ENCODE results near the gene ITGA11. TPM values are rescaled to one million over a fixed set of nuclear protein-coding genes. Genes with fewer than 3 reads are reported as not detected.

The ITGA11 gene
- total and polyA plus RNA-seq, 2 donors = 0.21 to 0.47 TPM

GRCh38 chr15:68470049-68470742 lies 38.2 kb upstream of the ITGA11 start:
- H3K36me3 ChIP-seq (ENCODE audit: control insufficient read depth in 2 of 2, insufficient read depth in 2 of 2, low read length in 1 of 2) = no peaks in the 10 kb centered on the region
- H3K27ac ChIP-seq (ENCODE audit: low read depth in 1 of 2, low read length in 1 of 2) = no peak overlapping the region
- H3K9me3 ChIP-seq (ENCODE audit: control insufficient read depth in 2 of 2, insufficient read depth in 1 of 2, low read length in 1 of 2) = no peaks in the 10 kb centered on the region
- H3K4me3 ChIP-seq (ENCODE audit: low read length in 2 of 2) = no peak overlapping the region
- H3K27me3 ChIP-seq (ENCODE audit: control insufficient read depth in 2 of 2, insufficient read depth in 1 of 2, low read length in 1 of 2) = no peaks in the 10 kb centered on the region
- no peak for DNase-seq (ENCODE audit: low read depth in 6 of 9, low spot score in 9 of 9)
- no peaks in the 10 kb centered on the region for H3K4me1 ChIP-seq (ENCODE audit: control insufficient read depth in 2 of 2, insufficient read depth in 2 of 2, low read length in 2 of 2)
- 97% methylated on average over 14 of the region's 14 CpGs for WGBS

GRCh38 chr15:68469162-68470048 lies 37.4 kb upstream of the ITGA11 start:
- Histone ChIP-seq H3K36me3 (ENCODE audit: control insufficient read depth in 2 of 2, insufficient read depth in 2 of 2, low read length in 1 of 2) (no peaks in the 10 kb centered on the region), H3K27me3 (ENCODE audit: control insufficient read depth in 2 of 2, insufficient read depth in 1 of 2, low read length in 1 of 2) (no peaks in the 10 kb centered on the region), H3K4me1 (ENCODE audit: control insufficient read depth in 2 of 2, insufficient read depth in 2 of 2, low read length in 2 of 2) (no peaks in the 10 kb centered on the region), H3K4me3 (ENCODE audit: low read length in 2 of 2) (no peak overlapping the region), H3K9me3 (ENCODE audit: control insufficient read depth in 2 of 2, insufficient read depth in 1 of 2, low read length in 1 of 2) (no peaks in the 10 kb centered on the region), H3K27ac (ENCODE audit: low read depth in 1 of 2, low read length in 1 of 2) (no peak overlapping the region)
- 84% methylated on average over 6 of the region's 6 CpGs for WGBS
- DNase-seq (ENCODE audit: low read depth in 6 of 9, low spot score in 9 of 9) = no peak

- no peaks in the 10 kb centered on the region for H3K36me3 ChIP-seq (ENCODE audit: control insufficient read depth in 2 of 2, insufficient read depth in 2 of 2, low read length in 1 of 2)
- no peaks in the 10 kb centered on the region for H3K9me3 ChIP-seq (ENCODE audit: control insufficient read depth in 2 of 2, insufficient read depth in 1 of 2, low read length in 1 of 2)
- no peak overlapping the region for H3K27ac ChIP-seq (ENCODE audit: low read depth in 1 of 2, low read length in 1 of 2)
- H3K4me3 ChIP-seq (ENCODE audit: low read length in 2 of 2) = no peak overlapping the region
- no peaks in the 10 kb centered on the region for H3K4me1 ChIP-seq (ENCODE audit: control insufficient read depth in 2 of 2, insufficient read depth in 2 of 2, low read length in 2 of 2)
- DNase-seq (ENCODE audit: low read depth in 6 of 9, low spot score in 9 of 9) = no peak
- no peaks in the 10 kb centered on the region for H3K27me3 ChIP-seq (ENCODE audit: control insufficient read depth in 2 of 2, insufficient read depth in 1 of 2, low read length in 1 of 2)
Measured at GRCh38 chr15:68466876-68467275, 34.9 kb upstream of the ITGA11 start.

GRCh38 chr15:68465861-68466560 lies 34.0 kb upstream of the ITGA11 start:
- Histone ChIP-seq H3K27ac (ENCODE audit: low read depth in 1 of 2, low read length in 1 of 2) (no peak overlapping the region), H3K27me3 (ENCODE audit: control insufficient read depth in 2 of 2, insufficient read depth in 1 of 2, low read length in 1 of 2) (no peaks in the 10 kb centered on the region), H3K4me3 (ENCODE audit: low read length in 2 of 2) (no peak overlapping the region), H3K4me1 (ENCODE audit: control insufficient read depth in 2 of 2, insufficient read depth in 2 of 2, low read length in 2 of 2) (no peaks in the 10 kb centered on the region), H3K36me3 (ENCODE audit: control insufficient read depth in 2 of 2, insufficient read depth in 2 of 2, low read length in 1 of 2) (no peaks in the 10 kb centered on the region), H3K9me3 (ENCODE audit: control insufficient read depth in 2 of 2, insufficient read depth in 1 of 2, low read length in 1 of 2) (no peaks in the 10 kb centered on the region)
- no peak for DNase-seq (ENCODE audit: low read depth in 6 of 9, low spot score in 9 of 9)
- WGBS = 71% methylated on average over 6 of the region's 6 CpGs

- WGBS = 82% methylated on average over 7 of the region's 7 CpGs
- Histone ChIP-seq H3K4me3 (ENCODE audit: low read length in 2 of 2) (no peak overlapping the region), H3K36me3 (ENCODE audit: control insufficient read depth in 2 of 2, insufficient read depth in 2 of 2, low read length in 1 of 2) (no peaks in the 10 kb centered on the region), H3K27me3 (ENCODE audit: control insufficient read depth in 2 of 2, insufficient read depth in 1 of 2, low read length in 1 of 2) (no peaks in the 10 kb centered on the region), H3K27ac (ENCODE audit: low read depth in 1 of 2, low read length in 1 of 2) (no peak overlapping the region), H3K9me3 (ENCODE audit: control insufficient read depth in 2 of 2, insufficient read depth in 1 of 2, low read length in 1 of 2) (no peaks in the 10 kb centered on the region), H3K4me1 (ENCODE audit: control insufficient read depth in 2 of 2, insufficient read depth in 2 of 2, low read length in 2 of 2) (no peaks in the 10 kb centered on the region)
- DNase-seq (ENCODE audit: low read depth in 6 of 9, low spot score in 9 of 9) = no peak
Measured at GRCh38 chr15:68464448-68465090, 32.6 kb upstream of the ITGA11 start.

GRCh38 chr15:68463996-68464395 lies 32.0 kb upstream of the ITGA11 start:
- Histone ChIP-seq H3K27me3 (ENCODE audit: control insufficient read depth in 2 of 2, insufficient read depth in 1 of 2, low read length in 1 of 2) (no peaks in the 10 kb centered on the region), H3K4me1 (ENCODE audit: control insufficient read depth in 2 of 2, insufficient read depth in 2 of 2, low read length in 2 of 2) (no peaks in the 10 kb centered on the region), H3K27ac (ENCODE audit: low read depth in 1 of 2, low read length in 1 of 2) (no peak overlapping the region), H3K9me3 (ENCODE audit: control insufficient read depth in 2 of 2, insufficient read depth in 1 of 2, low read length in 1 of 2) (no peaks in the 10 kb centered on the region), H3K4me3 (ENCODE audit: low read length in 2 of 2) (no peak overlapping the region), H3K36me3 (ENCODE audit: control insufficient read depth in 2 of 2, insufficient read depth in 2 of 2, low read length in 1 of 2) (no peaks in the 10 kb centered on the region)
- 80% methylated on average over 3 of the region's 3 CpGs for WGBS
- DNase-seq (ENCODE audit: low read depth in 6 of 9, low spot score in 9 of 9) = no peak

- Histone ChIP-seq H3K27ac (ENCODE audit: low read depth in 1 of 2, low read length in 1 of 2) (no peak overlapping the region), H3K27me3 (ENCODE audit: control insufficient read depth in 2 of 2, insufficient read depth in 1 of 2, low read length in 1 of 2) (no peaks in the 10 kb centered on the region), H3K4me3 (ENCODE audit: low read length in 2 of 2) (no peak overlapping the region), H3K36me3 (ENCODE audit: control insufficient read depth in 2 of 2, insufficient read depth in 2 of 2, low read length in 1 of 2) (no peaks in the 10 kb centered on the region), H3K9me3 (ENCODE audit: control insufficient read depth in 2 of 2, insufficient read depth in 1 of 2, low read length in 1 of 2) (no peaks in the 10 kb centered on the region), H3K4me1 (ENCODE audit: control insufficient read depth in 2 of 2, insufficient read depth in 2 of 2, low read length in 2 of 2) (no peaks in the 10 kb centered on the region)
- no peak for DNase-seq (ENCODE audit: low read depth in 6 of 9, low spot score in 9 of 9)
- WGBS = 89% methylated on average over 5 of the region's 5 CpGs
Measured at GRCh38 chr15:68463444-68463843, 31.5 kb upstream of the ITGA11 start.

GRCh38 chr15:68460166-68460565 lies 28.2 kb upstream of the ITGA11 start:
- no peak for DNase-seq (ENCODE audit: low read depth in 6 of 9, low spot score in 9 of 9)
- WGBS = 96% methylated on average over 2 of the region's 2 CpGs
- no peak overlapping the region for H3K27ac ChIP-seq (ENCODE audit: low read depth in 1 of 2, low read length in 1 of 2)
- H3K4me3 ChIP-seq (ENCODE audit: low read length in 2 of 2) = no peak overlapping the region
- H3K36me3 ChIP-seq (ENCODE audit: control insufficient read depth in 2 of 2, insufficient read depth in 2 of 2, low read length in 1 of 2) = no peaks in the 10 kb centered on the region
- H3K4me1 ChIP-seq (ENCODE audit: control insufficient read depth in 2 of 2, insufficient read depth in 2 of 2, low read length in 2 of 2) = no peaks in the 10 kb centered on the region
- no peaks in the 10 kb centered on the region for H3K27me3 ChIP-seq (ENCODE audit: control insufficient read depth in 2 of 2, insufficient read depth in 1 of 2, low read length in 1 of 2)
- no peaks in the 10 kb centered on the region for H3K9me3 ChIP-seq (ENCODE audit: control insufficient read depth in 2 of 2, insufficient read depth in 1 of 2, low read length in 1 of 2)

Data from thymus (tissue), 11 donors.